Upper lobe of right lung (tissue), 1 donor: Measurements from ENCODE around the gene ACE. TPM values are rescaled to one million over a fixed set of nuclear protein-coding genes. Genes with fewer than 3 reads are reported as not detected.
A peak's percentile ranks its signal among the peaks of the same experiment; 100 is the strongest.

Experiments used
- ATAC-seq: fragments of 200-7000 bp; cut with Tn5 transposase; one replicate; pipeline ENCODE4 v1.9.1; 2020; ENCODE audit warnings: mild to moderate bottlenecking, moderate library complexity
- DNase-seq: peaks from one replicate; pipeline ENCODE4 v3.0.0-alpha.2; 2020
- H3K27ac ChIP-seq: fragments of 200-600 bp; one replicate; pipeline ENCODE4 v1.8.0; 2022
- H3K27me3 ChIP-seq: fragments of 200-600 bp; one replicate; pipeline ENCODE4 v1.8.0; 2022; ENCODE audit warnings: mild to moderate bottlenecking
- H3K36me3 ChIP-seq: fragments of 200-600 bp; one replicate; pipeline ENCODE4 v1.8.0; 2022
- H3K4me1 ChIP-seq: fragments of 200-600 bp; one replicate; pipeline ENCODE4 v1.8.0; 2022
- H3K4me3 ChIP-seq: fragments of 200-600 bp; one replicate; pipeline ENCODE4 v1.8.0; 2022; ENCODE audit warnings: mild to moderate bottlenecking
- H3K9me3 ChIP-seq: fragments of 200-600 bp; one replicate; pipeline ENCODE4 v1.8.0; 2022
- intact Hi-C: fragments of 100-400 bp; cut with DNase I; formaldehyde crosslinking; loops from one replicate; pipeline ENCODE4 v1.11.0; 2022
- total RNA-seq: library from RNA; stranded (reverse); fragmentation: NEBNext Ultra II Directional; extraction: Animal tissue kit (Norgen Biotek cat#: 25700); gene quantifications from one replicate; pipeline ENCODE4 v1.2.1, GENCODE V29; 2021
- TF ChIP-seq, protein P1 (sequence below): fragments of 200-600 bp; IDR thresholded peaks from one replicate; pipeline ENCODE4 v1.8.0; 2022; ENCODE audit warnings: antibody characterized with exemption
- donor health status: DM: no; HTN: yes; CAD: no; lungs with severe emphysema.

Gene ACE
- total RNA-seq, 1 donor from 2014 or later, result 64.1 TPM

GRCh38 chr17:63496177-63496576, 19.3 kb downstream of the ACE start:
- TF ChIP-seq, protein P1, sequence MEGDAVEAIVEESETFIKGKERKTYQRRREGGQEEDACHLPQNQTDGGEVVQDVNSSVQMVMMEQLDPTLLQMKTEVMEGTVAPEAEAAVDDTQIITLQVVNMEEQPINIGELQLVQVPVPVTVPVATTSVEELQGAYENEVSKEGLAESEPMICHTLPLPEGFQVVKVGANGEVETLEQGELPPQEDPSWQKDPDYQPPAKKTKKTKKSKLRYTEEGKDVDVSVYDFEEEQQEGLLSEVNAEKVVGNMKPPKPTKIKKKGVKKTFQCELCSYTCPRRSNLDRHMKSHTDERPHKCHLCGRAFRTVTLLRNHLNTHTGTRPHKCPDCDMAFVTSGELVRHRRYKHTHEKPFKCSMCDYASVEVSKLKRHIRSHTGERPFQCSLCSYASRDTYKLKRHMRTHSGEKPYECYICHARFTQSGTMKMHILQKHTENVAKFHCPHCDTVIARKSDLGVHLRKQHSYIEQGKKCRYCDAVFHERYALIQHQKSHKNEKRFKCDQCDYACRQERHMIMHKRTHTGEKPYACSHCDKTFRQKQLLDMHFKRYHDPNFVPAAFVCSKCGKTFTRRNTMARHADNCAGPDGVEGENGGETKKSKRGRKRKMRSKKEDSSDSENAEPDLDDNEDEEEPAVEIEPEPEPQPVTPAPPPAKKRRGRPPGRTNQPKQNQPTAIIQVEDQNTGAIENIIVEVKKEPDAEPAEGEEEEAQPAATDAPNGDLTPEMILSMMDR, result no peak
- H3K36me3 ChIP-seq, result no peaks in the 10 kb centered on the region
- no peak for DNase-seq

GRCh38 chr17:63496663-63497400, 20.0 kb downstream of the ACE start:
- ATAC-seq, result peak; percentile 1
- Histone ChIP-seq H3K27ac (peak overlapping the region; percentile 30), H3K9me3 (no peaks in the 10 kb centered on the region), H3K4me1 (peaks cover 20% of the 10 kb centered on the region), H3K27me3 (no peaks in the 10 kb centered on the region), H3K4me3 (no peak overlapping the region), H3K36me3 (no peaks in the 10 kb centered on the region)
- no peak for DNase-seq
- intact Hi-C loops, result no loop called here
- TF ChIP-seq, protein P1, result no peak

More at GRCh38 chr17:63496177-63496576, 19.3 kb downstream of the ACE start:
- no peaks in the 10 kb centered on the region for H3K27me3 ChIP-seq
- peaks cover 20% of the 10 kb centered on the region for H3K4me1 ChIP-seq
- no peak overlapping the region for H3K4me3 ChIP-seq
- no peak overlapping the region for H3K27ac ChIP-seq
- H3K9me3 ChIP-seq, result no peaks in the 10 kb centered on the region
- intact Hi-C loops, result no loop called here
- no peak for ATAC-seq

DNA sequence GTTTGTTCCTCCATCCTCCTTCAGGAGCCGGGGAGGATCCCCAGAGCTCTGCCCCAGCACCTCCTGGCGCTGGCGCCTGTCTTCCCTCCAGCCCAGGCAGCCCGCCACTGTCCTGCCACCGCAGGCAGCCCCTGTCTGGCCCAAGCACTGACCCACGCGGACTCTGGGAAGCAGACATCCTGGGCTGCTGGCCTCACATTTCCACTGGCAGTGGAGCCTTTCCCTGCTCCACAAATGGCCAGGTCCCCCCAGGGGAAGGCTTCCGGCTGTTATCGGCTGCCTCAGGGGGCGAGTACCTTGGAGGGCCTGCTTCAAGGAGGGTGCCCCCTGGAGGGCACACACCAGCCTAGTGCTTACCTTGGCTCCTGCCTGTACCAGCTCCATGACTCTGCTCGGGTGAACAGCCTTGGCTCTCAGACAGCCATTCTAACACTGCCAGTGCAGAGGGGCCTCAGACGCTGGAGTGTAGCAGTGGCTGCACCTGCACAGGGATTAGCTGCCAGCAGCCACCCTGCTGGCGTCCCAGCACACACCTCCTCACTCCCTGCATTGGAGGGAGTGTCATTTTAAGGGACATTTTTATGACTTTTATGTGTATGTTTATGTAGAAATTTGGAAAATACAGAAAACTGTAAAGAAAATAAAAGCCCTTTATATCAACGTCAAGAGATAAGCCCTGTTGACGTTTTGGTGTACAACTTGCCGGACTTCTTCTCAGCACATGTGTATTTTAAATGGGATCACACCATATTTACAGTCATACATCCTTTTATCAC, 21.0 kb downstream of the ACE start:
- no peak for DNase-seq
- no peak for ATAC-seq
- Histone ChIP-seq H3K27me3 (no peaks in the 10 kb centered on the region), H3K36me3 (no peaks in the 10 kb centered on the region), H3K27ac (peak overlapping the region; percentile 30), H3K4me3 (no peak overlapping the region), H3K9me3 (no peaks in the 10 kb centered on the region), H3K4me1 (peaks cover 20% of the 10 kb centered on the region)
- TF ChIP-seq, protein P1, result peak; percentile 22
- intact Hi-C loops, result no loop called here

DNA sequence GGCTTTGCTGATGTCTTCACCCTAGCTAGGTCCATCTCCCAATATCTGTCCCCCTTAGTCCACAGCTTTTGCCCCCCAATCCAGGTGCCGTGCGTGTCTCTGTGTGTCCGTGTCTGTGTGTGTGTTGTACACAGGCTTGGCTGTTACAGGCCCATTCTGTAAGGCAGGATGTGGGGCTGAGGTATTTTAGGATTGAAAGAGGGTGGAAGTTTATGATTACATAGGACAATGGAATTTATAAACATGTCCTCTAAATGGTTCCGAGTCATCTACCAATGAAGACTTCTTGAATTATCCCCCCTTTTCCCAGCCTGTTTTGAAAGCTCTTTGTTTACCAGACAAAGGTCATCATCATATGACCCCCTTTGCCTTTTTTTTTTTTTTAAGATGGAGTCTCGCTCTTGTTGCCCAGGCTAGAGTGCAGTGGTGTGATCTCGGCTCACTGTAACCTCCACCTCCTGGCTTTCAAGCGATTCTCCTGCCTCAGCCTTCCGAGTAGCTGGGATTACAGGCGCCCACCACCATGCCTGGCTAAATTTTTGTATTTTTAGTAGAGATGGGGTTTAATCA, 21.9 kb downstream of the ACE start:
- DNase-seq (no peak), ATAC-seq (no peak)
- peak overlapping the region; percentile 36 for H3K27ac ChIP-seq
- H3K4me1 ChIP-seq, result peaks cover 20% of the 10 kb centered on the region
- no peaks in the 10 kb centered on the region for H3K9me3 ChIP-seq
- TF ChIP-seq, protein P1, result no peak
- no peak overlapping the region for H3K4me3 ChIP-seq
- no peaks in the 10 kb centered on the region for H3K27me3 ChIP-seq
- intact Hi-C loops, result no loop called here
- no peaks in the 10 kb centered on the region for H3K36me3 ChIP-seq

- Histone ChIP-seq H3K27ac (no peak overlapping the region), H3K9me3 (no peaks in the 10 kb centered on the region), H3K36me3 (no peaks in the 10 kb centered on the region), H3K4me1 (peaks cover 20% of the 10 kb centered on the region), H3K4me3 (no peak overlapping the region), H3K27me3 (no peaks in the 10 kb centered on the region)
- intact Hi-C loops, result no loop called here
- ATAC-seq, result peak; percentile 56
- TF ChIP-seq, protein P1, result no peak
- DNase-seq, result no peak
Measured at GRCh38 chr17:63500543-63501390, 23.9 kb downstream of the ACE start.
